HepG2 (cell line): ENCODE data around the gene JAGN1. TPM values are rescaled to one million over a fixed set of nuclear protein-coding genes. Genes with fewer than 3 reads are reported as not detected.

Experiments used
- ATAD3A ChIP-seq: sonication (generic); formaldehyde crosslinking; IDR thresholded peaks from 2 replicates; pipeline ENCODE4 v1.4.0; 2020; ENCODE audit warnings: missing genetic modification reagents
- ATF1 ChIP-seq: IDR thresholded peaks from 2 replicates; pipeline ENCODE4 v1.6.1; 2016; ENCODE audit warnings: mild to moderate bottlenecking, control low read depth
- CAMTA2 ChIP-seq: sonication (generic); formaldehyde crosslinking; IDR thresholded peaks from 2 replicates; pipeline ENCODE4 v1.4.0; 2020; ENCODE audit warnings: mild to moderate bottlenecking, missing genetic modification reagents, borderline replicate concordance
- CHD4 ChIP-seq: fragments of 200-600 bp; sonication (generic); IDR thresholded peaks from 2 replicates; pipeline ENCODE4 v1.7.0; 2017; ENCODE audit warnings: mild to moderate bottlenecking, low read length, borderline replicate concordance
- CSRNP1 ChIP-seq: sonication (generic); formaldehyde crosslinking; IDR thresholded peaks from 2 replicates; pipeline ENCODE4 v1.8.1; 2023; ENCODE audit warnings: mild to moderate bottlenecking, missing genetic modification reagents
- MLLT10 ChIP-seq: sonication (generic); formaldehyde crosslinking; IDR thresholded peaks from 2 replicates; pipeline ENCODE4 v1.4.0; 2020; ENCODE audit warnings: missing genetic modification reagents
- NAIF1 ChIP-seq: sonication (generic); formaldehyde crosslinking; IDR thresholded peaks from 2 replicates; pipeline ENCODE4 v1.5.0; 2020; ENCODE audit warnings: mild to moderate bottlenecking, missing genetic modification reagents, borderline replicate concordance
- ZBTB1 ChIP-seq: sonication (generic); formaldehyde crosslinking; IDR thresholded peaks from 2 replicates; pipeline ENCODE4 v1.4.0; 2020; ENCODE audit warnings: missing genetic modification reagents, borderline replicate concordance
- ZFP41 ChIP-seq: sonication (generic); formaldehyde crosslinking; IDR thresholded peaks from 2 replicates; pipeline ENCODE4 v1.4.0; 2020; ENCODE audit warnings: mild to moderate bottlenecking, missing genetic modification reagents, borderline replicate concordance
- ZKSCAN5 ChIP-seq: sonication (generic); formaldehyde crosslinking; IDR thresholded peaks from 2 replicates; pipeline ENCODE4 v1.5.1; 2020; ENCODE audit warnings: mild to moderate bottlenecking, missing genetic modification reagents
- ZNF101 ChIP-seq: sonication (generic); formaldehyde crosslinking; IDR thresholded peaks from 2 replicates; pipeline ENCODE4 v1.4.0; 2020; ENCODE audit warnings: mild to moderate bottlenecking, low read depth, missing genetic modification reagents, borderline replicate concordance
- ZNF160 ChIP-seq: sonication (generic); formaldehyde crosslinking; IDR thresholded peaks from 2 replicates; pipeline ENCODE4 v1.8.0; 2022; ENCODE audit warnings: mild to moderate bottlenecking, inconsistent platforms, missing genetic modification reagents
- ZNF205 ChIP-seq: IDR thresholded peaks from 2 replicates; pipeline ENCODE4 v1.6.1; 2018; ENCODE audit warnings: missing biosample characterization, missing genetic modification reagents
- ZNF251 ChIP-seq: sonication (generic); formaldehyde crosslinking; IDR thresholded peaks from 2 replicates; pipeline ENCODE4 v1.9.0; 2021; ENCODE audit warnings: mild to moderate bottlenecking, missing genetic modification reagents
- ZNF253 ChIP-seq: sonication (generic); formaldehyde crosslinking; IDR thresholded peaks from 2 replicates; pipeline ENCODE4 v1.8.0; 2022; ENCODE audit warnings: mild to moderate bottlenecking, missing genetic modification reagents, borderline replicate concordance
- ZNF619 ChIP-seq: sonication (generic); formaldehyde crosslinking; IDR thresholded peaks from 2 replicates; pipeline ENCODE4 v1.4.0; 2020; ENCODE audit warnings: mild to moderate bottlenecking, missing genetic modification reagents
- ZNF709 ChIP-seq: sonication (generic); formaldehyde crosslinking; IDR thresholded peaks from 2 replicates; pipeline ENCODE4 v1.5.0; 2020; ENCODE audit warnings: mild to moderate bottlenecking, missing genetic modification reagents
- ZNF773 ChIP-seq: sonication (generic); formaldehyde crosslinking; IDR thresholded peaks from 2 replicates; pipeline ENCODE4 v1.4.0; 2020; ENCODE audit warnings: missing genetic modification reagents, borderline replicate concordance
- ZSCAN30 ChIP-seq: sonication (generic); formaldehyde crosslinking; IDR thresholded peaks from 2 replicates; pipeline ENCODE4 v1.5.0; 2020; ENCODE audit warnings: mild to moderate bottlenecking, missing genetic modification reagents
- ZSCAN31 ChIP-seq: sonication (generic); formaldehyde crosslinking; IDR thresholded peaks from 2 replicates; pipeline ENCODE4 v1.5.0; 2020; ENCODE audit warnings: low read depth, mild to moderate bottlenecking, missing genetic modification reagents
- polyA plus RNA-seq, 8 experiments: library from polyadenylated mRNA; depleted of rRNA in 3 of 8; stranded (reverse) in 7 of 8; unstranded in 1 of 8; fragments of >200 nt; fragmentation: Illumina TruSeq in 4 of 8; extraction: Trizol in 4 of 8; gene quantifications; 2 replicates each; pipeline versions ENCODE4 v1.2.1 to v1.2.3, GENCODE V29; 2011 to 2016; ENCODE audit warnings: low read depth in 4 of 8, missing spikeins in 1 of 8, mixed read lengths in 1 of 8; ENCODE audit not compliant: insufficient read depth in 1 of 8
- total RNA-seq, 5 experiments: library from RNA; depleted of rRNA; stranded (reverse); fragments of >200 nt; fragmentation: Illumina TruSeq; extraction: Trizol; gene quantifications; 2 replicates each; pipeline ENCODE4 v1.2.3, GENCODE V29; 2016; ENCODE audit warnings: low read depth in 1 of 5
- TF ChIP-seq, protein P1 (sequence below): sonication (generic); formaldehyde crosslinking; IDR thresholded peaks from 2 replicates; pipeline ENCODE4 v1.4.0; 2020; ENCODE audit warnings: missing genetic modification reagents
- TF ChIP-seq, protein P2 (sequence below): sonication (generic); formaldehyde crosslinking; IDR thresholded peaks from 2 replicates; pipeline ENCODE4 v1.4.0; 2020; ENCODE audit warnings: missing genetic modification reagents
- TF ChIP-seq, protein P3 (sequence below): sonication (generic); formaldehyde crosslinking; IDR thresholded peaks from 2 replicates; pipeline ENCODE4 v1.4.0; 2020; ENCODE audit warnings: mild to moderate bottlenecking, missing genetic modification reagents
- TF ChIP-seq, protein P4 (sequence below): sonication (generic); formaldehyde crosslinking; IDR thresholded peaks from 2 replicates; pipeline ENCODE4 v1.4.0; 2020; ENCODE audit warnings: low read depth, mild to moderate bottlenecking, missing genetic modification reagents

The JAGN1 gene
- total and polyA plus RNA-seq, 2 of the 13 experiments (the other 11 are each of a cell fraction or from before 2014, with no cell fraction given): 49.9 to 50.9 TPM

DNA sequence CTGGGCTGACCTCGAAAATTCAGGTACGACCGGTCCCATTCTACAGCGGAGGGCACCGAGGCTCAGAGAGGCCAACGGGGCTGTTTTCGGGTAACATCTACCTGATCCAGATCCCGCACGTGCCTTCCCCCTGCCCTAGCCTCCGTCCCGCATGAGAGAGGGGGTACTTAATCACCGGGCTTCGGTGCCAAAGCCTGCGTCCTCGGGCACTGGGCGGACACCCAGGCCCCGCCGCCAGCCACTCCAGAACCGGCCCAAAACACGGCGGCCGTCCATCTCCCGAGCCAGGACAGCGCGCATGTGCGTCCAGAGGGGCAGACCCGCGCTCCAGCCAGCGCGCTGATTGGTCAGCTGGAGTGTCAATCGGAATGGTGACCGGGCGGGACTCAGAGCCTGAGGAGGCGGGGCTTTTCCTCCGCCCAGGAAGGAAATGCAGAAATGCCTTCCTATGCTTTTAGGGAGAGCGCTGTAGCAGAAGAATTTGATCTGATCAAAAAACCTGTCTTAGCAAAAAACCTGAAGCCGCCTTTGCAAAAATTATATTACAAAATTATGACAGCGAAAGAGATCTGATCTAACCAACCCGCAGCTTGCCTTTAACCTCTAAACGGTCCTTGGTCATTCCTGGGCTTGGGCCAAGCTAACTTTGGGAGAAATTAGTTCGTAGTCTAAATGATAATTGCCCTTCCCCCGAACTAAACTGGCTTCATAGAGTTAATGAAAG, 46.5 kb upstream of the JAGN1 start, which contains the start of gene RPUSD3 (continued):
- TF ChIP-seq, protein P1, sequence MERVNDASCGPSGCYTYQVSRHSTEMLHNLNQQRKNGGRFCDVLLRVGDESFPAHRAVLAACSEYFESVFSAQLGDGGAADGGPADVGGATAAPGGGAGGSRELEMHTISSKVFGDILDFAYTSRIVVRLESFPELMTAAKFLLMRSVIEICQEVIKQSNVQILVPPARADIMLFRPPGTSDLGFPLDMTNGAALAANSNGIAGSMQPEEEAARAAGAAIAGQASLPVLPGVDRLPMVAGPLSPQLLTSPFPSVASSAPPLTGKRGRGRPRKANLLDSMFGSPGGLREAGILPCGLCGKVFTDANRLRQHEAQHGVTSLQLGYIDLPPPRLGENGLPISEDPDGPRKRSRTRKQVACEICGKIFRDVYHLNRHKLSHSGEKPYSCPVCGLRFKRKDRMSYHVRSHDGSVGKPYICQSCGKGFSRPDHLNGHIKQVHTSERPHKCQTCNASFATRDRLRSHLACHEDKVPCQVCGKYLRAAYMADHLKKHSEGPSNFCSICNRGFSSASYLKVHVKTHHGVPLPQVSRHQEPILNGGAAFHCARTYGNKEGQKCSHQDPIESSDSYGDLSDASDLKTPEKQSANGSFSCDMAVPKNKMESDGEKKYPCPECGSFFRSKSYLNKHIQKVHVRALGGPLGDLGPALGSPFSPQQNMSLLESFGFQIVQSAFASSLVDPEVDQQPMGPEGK (CRISPR knock-in tag): no peak
- TF ChIP-seq ZKSCAN5 (CRISPR knock-in tag) (no peak), CHD4 (no peak), NAIF1 (0 out of 2 replicates have a peak, but pooled peaks have one; percentile 11), MLLT10 (CRISPR knock-in tag) (no peak), CAMTA2 (CRISPR knock-in tag) (no peak), ZNF619 (CRISPR knock-in tag) (no peak), ZSCAN30 (CRISPR knock-in tag) (no peak), ZNF205 (0 out of 2 replicates have a peak, but pooled peaks have one; percentile 19), CSRNP1 (CRISPR knock-in tag) (peak; percentile 77; the same call in 1 of the 2 replicates), ZNF160 (CRISPR knock-in tag) (0 out of 2 replicates have a peak, but pooled peaks have one; percentile 69), ZBTB1 (CRISPR knock-in tag) (no peak), ZNF709 (CRISPR knock-in tag) (no peak), ZFP41 (CRISPR knock-in tag) (no peak), ZSCAN31 (CRISPR knock-in tag) (0 out of 2 replicates have a peak, but pooled peaks have one; percentile 32), ZNF251 (CRISPR knock-in tag) (no peak), ATF1 (no peak), ZNF101 (CRISPR knock-in tag) (no peak), ZNF773 (no peak), ATAD3A (CRISPR knock-in tag) (no peak), ZNF253 (no peak)
- TF ChIP-seq, protein P2, sequence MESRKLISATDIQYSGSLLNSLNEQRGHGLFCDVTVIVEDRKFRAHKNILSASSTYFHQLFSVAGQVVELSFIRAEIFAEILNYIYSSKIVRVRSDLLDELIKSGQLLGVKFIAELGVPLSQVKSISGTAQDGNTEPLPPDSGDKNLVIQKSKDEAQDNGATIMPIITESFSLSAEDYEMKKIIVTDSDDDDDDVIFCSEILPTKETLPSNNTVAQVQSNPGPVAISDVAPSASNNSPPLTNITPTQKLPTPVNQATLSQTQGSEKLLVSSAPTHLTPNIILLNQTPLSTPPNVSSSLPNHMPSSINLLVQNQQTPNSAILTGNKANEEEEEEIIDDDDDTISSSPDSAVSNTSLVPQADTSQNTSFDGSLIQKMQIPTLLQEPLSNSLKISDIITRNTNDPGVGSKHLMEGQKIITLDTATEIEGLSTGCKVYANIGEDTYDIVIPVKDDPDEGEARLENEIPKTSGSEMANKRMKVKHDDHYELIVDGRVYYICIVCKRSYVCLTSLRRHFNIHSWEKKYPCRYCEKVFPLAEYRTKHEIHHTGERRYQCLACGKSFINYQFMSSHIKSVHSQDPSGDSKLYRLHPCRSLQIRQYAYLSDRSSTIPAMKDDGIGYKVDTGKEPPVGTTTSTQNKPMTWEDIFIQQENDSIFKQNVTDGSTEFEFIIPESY (CRISPR knock-in tag): no peak
- TF ChIP-seq, protein P3, sequence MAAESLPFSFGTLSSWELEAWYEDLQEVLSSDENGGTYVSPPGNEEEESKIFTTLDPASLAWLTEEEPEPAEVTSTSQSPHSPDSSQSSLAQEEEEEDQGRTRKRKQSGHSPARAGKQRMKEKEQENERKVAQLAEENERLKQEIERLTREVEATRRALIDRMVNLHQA: no peak
- TF ChIP-seq, protein P4, sequence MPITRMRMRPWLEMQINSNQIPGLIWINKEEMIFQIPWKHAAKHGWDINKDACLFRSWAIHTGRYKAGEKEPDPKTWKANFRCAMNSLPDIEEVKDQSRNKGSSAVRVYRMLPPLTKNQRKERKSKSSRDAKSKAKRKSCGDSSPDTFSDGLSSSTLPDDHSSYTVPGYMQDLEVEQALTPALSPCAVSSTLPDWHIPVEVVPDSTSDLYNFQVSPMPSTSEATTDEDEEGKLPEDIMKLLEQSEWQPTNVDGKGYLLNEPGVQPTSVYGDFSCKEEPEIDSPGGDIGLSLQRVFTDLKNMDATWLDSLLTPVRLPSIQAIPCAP (CRISPR knock-in tag): peak; percentile 69; the same call in 1 of the 2 replicates
